A549 (cell line): ENCODE measurements around the gene EPB42.

Experiments used
- CTCF ChIP-seq: fragments of >200 bp; sonication (Bioruptor Twin); formaldehyde crosslinking; IDR thresholded peaks from 3 replicates; pipeline ENCODE4 v1.5.1; 2016
- JUN ChIP-seq, 2 experiments: fragments of >200 bp; sonication (Bioruptor Twin); formaldehyde crosslinking; IDR thresholded peaks; 2 replicates in 1 of 2; 3 replicates in 1 of 2; pipeline ENCODE4 v1.6.1; 2016 to 2017
- RFX5 ChIP-seq: fragments of 450-650 bp; IDR thresholded peaks from 2 replicates; pipeline ENCODE4 v1.7.1; 2014; ENCODE audit warnings: antibody characterized with exemption, mild to moderate bottlenecking, moderate library complexity

- no peak for TF ChIP-seq CTCF
- no peak for TF ChIP-seq RFX5
- no peak for TF ChIP-seq JUN (IDR thresholded peaks at IDR 0.05)
These were observed 38.0 kb upstream of the EPB42 start for GRCh38 chr15:43258781-43259180.
